ENCODE results near the gene HLA-C.
"Not testable (repeated sequence)": the region's sequence is repeated elsewhere in the genome, so short reads cannot be mapped to it uniquely, and the experiment has no call there.

The HLA-C gene
- 1,913 to 1,964 reads per million in 2 donors for total RNA-seq

DNA sequence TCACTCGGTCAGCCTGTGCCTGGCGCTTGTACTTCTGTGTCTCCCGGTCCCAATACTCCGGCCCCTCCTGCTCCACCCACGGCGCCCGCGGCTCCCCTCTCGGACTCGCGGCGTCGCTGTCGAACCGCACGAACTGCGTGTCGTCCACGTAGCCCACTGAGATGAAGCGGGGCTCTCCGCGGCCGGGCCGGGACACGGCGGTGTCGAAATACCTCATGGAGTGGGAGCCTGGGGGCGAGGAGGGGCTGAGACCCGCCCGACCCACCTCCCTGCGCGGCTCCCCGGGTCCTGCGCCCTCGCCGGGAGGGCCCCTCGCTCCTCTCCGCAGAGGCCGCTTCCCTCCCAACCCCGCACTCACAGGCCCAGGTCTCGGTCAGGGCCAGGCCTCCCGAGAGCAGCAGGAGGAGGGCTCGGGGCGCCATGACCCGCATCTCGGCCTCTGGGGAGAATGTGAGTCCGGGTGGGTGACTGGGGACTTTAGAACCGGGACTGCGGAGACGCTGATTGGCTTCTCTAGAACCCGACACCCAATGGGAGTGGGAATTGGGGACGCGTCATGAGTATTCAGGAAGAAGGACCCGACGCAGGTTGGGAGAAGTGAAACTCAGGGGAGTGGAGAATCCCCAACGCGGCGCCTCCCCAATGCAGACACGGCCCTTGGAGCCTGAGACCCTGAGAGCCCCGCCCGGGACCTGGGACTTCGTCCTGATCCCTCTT, at the start of gene HLA-C:
HLA-C (minus strand) TSS at position 452 of the 717 bp plus-strand sequence; CDS start at position 431, 21 bp downstream.
- peak; percentile 70 to 98 (median 89) for DNase-seq

DNA sequence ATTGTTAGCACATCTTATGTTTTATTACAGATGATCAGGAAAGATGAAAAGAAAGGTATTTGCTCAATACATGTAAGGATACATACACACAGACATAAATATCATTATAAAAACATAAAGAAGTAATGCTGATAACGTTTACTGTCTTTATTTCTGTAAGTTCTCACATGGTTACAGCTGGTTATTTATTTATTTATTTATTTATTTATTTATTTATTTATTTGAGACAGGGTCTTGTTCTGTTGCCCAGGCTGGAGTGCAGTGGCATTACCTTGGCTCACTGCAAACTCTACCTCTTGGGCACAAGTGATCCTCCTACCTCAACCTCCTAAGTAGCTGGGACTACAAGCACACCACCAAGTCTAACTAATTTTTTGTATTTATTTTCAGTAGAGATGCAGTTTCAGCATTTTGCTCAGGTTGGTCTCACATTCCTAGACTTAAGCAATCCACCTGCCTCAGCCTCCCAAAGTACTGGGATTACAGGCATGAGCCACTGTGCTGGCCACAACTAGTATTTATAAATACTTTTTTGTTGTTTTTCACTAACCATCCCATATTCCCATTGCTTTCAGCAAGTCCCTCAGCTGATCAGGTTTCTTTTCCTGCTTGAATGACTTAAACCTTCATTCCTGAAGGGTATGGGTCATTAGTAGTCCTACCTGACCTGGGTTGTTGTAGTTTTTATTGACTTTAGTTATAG, 49.3 kb upstream of the HLA-C start:
- no peak for DNase-seq

DNA sequence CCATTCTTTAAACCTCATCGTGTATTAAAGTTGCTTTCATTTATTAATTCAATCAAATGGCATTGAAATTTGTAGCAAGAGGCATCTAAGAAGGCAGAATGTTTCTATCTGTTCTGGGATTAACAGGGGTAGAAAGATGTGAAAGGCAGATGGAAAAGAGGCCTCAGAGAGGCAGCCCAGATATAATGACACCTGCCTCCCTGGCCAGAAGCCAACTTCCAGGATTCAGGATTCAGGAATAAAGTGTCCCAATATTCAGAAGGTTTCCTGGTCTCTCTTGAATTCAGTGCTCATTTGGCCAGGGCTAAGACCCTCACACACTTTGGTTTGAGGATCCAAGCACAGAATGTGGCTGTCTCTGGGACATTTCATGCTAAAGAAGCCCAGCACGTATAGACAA, 45.1 kb upstream of the HLA-C start:
- no peak for DNase-seq

DNA sequence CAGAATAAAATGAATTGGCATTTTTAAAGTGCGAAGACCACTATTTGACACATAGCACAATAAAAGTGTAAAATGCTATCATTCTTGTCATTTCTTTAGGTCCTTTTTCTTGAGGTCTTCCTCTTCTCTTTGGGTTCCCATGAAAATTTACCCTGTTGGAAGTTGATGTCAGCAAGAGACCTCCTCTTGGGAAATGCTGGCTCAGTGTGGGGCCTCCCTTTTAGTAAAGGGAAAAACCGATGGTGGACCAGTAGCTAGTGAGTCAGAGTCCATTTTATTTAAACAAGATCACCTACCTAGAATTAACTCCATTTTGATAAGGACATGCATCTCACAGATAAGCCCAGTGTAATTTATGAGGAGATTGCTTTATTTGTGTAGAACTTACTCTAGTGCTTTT, 37.7 kb upstream of the HLA-C start:
- no peak for DNase-seq

DNA sequence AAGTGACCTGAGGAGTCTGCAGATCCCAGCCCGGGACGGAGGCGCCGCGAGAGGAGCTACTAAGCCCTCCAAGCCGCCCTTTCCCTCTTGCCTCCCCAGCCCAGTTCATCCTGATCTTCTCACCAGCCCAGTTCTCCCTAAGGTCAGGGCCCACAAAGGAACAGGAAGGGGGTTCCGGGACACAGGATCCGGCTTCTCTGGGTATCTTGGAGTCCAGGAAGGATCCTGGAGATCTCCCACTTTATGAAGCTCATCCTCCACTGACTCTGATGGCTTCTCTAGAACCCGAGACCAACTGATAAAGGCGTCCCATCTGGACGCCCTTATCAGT, 36.9 kb upstream of the HLA-C start:
- DNase-seq: no peak

DNA sequence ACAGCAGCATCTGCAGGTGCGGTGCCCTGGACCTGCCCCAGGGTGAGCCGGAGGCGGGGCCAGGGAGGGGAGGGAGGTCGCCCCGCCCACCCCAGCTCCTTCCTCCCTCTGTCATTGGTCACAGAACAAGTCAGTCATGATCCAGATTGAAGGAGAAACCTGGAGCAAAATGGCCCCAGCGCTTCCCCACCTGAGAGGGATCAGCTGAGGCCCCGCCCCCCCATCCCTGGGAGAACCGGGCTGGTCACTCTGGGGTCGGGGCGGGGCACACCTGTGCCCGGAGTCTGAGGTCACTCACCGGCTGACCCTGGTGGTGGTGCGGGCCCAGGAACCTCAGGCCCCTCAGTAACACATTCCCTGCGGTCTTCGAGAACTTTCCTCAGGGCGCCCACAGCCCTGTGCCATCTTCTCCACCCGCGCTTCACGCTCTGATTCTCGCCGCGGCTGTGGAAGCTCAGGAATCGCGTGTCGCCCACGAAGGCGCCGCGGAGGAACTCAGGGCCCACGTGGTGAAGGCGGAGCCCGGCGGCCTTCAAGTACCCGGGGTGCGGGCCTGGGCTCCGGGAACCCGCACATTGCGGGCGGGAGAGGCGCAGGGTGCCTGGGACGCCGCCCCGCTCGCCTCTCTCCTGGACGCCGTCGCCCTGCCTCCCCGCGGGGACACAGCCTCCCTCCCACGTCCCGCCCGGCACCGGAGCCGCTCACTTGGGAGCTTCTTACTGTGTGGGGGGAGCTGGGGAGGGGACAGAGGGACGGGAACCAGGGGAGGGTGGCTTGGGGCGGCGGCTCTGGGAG, 36.4 kb upstream of the HLA-C start:
- DNase-seq: peak; percentile 36 to 72 (median 53)

DNA sequence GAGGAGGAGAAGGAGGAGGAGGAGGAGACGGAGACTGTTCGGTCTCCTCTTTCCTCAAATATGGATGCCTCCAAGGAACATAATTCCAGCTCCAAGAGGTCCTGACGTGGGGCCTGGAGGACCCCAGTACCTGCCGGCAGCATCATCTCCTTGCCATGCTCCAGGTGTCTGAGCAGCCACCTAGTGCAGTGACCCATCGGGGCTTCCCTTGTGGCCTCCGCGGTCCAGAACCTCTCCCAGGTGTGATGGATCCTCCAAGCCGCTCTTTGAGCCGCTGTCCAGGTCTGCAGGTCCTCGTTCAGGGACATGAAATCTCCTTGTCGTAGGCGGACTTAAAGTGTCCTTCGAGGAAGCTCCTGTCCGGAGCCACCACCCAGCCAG, 35.8 kb upstream of the HLA-C start:
- DNase-seq: no peak

DNA sequence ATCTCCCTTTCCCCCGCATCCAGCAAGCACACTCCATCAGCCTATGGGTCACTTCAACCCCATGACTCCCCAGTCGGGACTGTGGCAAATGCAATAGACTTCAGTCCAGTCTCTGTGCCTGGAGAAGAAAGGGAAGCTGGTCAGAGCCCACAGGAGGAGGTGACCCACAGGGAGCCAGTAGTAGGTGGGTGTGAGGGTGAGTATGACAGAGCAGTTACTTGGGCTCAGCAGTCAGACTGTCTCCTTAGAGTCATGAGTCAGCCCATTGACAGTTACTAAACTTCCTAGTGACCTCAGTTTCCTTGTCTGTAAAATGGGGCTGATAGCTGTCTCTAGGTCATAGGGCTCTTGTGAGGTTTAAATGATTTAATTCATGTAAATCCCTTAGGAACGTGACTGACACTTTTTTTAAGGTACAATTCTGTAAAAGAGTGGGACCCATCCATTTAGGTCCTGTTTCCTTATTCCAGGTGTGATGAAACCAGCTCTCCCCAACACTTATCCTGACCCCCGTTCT, 33.9 kb upstream of the HLA-C start:
- DNase-seq: no peak

DNA sequence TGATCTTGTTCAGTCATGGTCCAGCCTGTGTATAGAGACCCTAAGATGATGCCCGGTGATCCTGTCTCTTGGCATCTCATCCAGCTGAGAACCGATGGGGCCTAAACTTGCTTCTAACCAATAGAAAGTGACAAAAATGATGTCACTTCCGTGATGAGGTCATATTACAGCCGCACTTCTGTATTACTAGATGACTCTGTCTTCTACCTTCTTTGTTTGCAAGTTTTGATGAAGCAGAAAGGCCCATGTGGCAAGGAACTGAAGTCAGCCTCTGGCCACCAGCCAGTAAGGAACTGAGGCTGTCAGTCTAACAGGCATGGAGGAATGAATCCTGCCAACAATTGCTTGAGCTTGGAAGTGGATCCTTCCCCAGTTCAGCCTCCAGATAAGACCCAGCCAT, 32.8 kb upstream of the HLA-C start:
- DNase-seq: no peak

DNA sequence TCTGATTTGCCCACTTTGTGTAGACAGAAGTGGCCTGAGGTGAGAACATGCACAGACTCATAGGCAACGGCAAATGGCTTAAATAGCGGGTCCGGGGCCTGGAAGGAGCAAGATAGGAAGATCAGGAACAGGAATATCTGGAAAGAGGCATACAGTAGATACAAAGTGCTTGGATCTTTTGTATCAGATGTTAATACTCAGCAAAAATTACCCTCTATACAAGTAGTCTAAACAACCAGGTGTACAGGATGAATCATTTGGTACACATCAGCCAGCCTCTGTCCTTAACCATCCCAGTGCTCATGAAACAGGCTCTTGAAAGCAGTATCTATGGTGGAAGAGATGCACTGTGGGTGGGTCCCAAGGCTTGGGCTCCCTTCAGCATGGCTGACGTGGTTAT, 28.9 kb upstream of the HLA-C start:
- DNase-seq: no peak

DNA sequence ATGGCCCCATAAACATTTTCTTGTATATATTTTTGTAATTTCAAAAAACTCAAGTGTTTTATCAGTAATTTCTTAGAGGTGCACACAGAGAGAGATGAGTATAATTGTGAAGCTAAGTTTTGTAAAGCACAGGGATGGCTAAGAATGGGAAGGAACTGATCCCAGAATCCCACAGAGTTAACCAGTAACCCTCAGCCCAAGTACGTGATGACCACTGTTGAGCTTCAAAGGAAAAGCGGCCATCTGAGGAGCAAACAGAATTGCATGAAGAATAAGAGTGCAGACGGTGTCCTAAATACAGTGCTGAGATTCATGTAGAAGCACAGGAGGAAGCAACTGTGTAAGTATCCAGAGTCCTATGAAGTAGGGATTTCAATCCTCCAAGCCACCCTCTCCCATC, 28.1 kb upstream of the HLA-C start:
- no peak for DNase-seq

DNA sequence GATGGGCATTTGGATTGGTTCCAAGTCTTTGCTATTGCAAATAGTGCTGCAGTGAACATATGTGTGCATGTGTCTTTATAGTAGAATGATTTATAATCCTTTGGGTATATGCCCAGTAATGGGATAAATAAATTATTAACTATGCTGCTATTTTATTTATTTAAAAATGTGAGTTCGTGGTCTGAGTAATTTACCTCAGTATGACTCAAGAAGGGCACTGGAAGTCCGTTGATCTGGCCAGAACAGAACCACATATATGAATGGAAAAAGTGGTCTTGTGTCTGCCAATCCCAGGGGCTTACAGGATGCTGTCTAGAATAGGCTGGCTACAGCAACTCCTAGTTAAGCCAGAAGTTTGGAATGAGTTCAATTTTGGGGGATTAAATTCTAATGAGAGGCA, 27.6 kb upstream of the HLA-C start:
- DNase-seq: no peak

DNA sequence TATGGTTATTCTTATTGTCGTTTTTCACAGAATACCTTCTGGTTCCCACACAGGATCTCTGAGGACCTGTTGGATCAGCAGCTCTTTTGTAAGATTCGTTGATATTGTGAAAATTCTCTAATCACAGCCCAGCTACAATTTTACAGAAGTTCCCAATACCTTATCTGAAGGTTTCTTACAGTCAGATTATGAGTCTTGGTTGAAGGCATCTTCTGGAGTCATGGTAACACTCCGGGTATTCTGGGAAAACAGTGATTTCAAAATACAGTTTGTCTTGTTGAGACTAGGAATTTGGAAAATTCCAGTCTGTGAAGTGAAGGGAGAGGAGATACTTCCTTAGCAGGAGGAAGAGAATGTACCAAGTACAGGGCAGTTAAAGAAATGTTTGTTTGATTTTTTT, 22.2 kb upstream of the HLA-C start:
- DNase-seq: no peak

DNA sequence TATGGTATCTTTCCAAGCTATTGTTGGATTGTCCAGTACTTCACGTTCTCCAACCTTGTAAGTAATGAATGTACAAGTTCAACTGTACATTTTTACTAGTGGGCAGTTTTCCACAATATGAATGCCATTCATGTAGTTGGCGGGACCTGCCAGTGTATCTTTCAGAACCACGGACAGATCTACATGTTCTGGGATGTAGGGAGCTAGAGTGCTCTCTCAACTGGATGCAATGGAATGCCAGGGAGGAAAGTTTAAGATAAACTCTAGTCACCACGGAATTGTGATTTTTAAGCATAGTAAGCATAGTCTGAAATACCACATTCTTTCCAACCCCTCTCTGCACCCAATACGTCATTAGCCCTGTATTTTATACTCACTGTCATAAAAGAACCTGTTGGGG, 21.5 kb upstream of the HLA-C start:
- no peak for DNase-seq

DNA sequence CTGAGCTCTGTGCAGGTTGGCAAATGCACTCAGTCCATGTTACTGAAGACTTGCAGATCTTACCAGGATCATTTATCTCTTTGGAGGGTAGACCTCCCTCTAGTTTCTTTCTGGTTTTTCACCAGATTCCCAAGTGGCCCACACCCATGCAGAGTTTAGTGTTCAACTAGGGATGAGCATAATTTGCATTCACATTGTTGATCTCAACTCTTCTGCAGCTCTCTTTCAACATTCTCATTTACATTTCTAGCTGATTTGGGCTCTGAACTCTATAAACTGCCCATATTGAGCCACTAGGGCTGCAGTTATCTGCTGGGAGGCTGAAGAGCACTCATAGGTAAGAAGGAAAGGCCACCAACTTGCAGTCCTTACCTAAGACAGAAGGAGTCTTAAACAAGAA, 17.9 kb upstream of the HLA-C start:
- no peak for DNase-seq

DNA sequence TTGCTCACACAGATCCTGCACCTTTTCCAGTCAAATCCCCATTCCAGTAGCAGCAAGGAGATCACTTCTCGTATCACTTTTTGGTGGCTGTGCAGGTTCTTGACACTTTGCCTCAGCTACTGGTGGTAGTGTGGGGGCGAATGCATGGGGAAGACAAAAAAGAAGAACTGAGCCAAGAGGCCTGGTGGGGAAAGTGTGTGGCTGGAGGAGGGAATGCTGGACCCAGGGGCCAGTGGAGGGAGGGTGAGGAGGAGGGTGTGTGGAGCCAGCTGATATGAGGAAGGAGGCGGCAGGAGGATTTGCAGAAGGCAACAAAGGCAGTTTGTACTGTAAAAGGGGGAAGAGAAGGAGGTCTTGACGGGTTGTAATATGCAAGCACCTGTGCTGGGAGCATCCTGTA, 15.7 kb upstream of the HLA-C start:
- DNase-seq: no peak

DNA sequence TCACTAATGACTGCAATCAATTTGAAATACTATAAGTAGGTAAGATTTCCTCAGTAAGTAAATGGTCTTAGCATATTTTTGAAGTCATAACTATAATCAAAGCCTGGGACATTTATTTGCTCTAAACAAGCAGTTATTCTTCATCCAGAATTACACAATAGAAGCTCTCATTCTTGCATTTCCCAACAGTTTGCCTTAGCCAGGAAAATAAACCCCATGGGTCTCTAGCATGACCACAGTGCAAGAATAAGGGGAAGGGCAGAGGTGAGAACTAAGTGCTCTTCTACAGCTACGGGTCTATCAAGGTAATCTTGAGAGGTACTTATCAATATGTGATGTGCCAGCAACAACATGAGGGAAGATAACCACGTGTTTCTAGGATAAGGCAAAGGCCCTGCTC, 14.1 kb upstream of the HLA-C start:
- no peak for DNase-seq

DNA sequence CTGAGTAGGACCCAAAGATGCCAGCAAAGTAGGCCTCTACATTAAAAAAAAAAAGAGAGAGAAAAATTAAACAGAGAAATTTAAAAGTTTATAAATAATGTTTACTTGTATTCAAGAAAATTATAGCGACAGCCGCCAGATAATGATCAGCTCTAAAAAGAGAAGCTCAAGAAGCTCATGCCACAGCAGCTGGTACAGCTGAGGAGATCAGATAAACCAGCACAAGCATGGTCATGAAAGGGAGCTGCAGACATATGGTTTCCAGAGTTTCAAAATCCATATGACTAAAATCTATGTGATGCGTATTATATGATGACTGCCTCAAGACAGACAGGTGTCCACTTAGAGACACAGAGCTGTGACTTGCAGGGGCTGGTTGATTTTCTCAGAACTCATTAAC, 13.6 kb upstream of the HLA-C start:
- DNase-seq: peak in 1 of 5 experiments; percentile 80

DNA sequence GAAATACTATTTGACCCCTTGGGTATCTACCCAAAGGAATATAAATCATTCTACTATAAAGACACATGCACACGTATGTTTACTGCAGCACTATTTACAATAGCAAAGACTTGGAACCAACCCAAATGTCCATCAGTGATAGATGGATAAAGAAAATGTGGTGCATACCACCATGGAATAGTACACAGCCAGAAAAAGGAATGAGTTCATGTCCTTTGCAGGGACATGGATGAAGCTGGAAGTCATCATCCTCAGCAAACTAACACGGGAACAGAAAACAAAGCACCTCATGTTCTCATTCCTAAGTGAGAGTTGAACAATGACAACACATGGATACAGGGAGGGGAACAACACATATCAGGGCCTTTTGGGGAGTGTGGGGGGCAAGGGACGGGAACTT, 7.8 kb upstream of the HLA-C start:
- not testable (repeated sequence) for DNase-seq

DNA sequence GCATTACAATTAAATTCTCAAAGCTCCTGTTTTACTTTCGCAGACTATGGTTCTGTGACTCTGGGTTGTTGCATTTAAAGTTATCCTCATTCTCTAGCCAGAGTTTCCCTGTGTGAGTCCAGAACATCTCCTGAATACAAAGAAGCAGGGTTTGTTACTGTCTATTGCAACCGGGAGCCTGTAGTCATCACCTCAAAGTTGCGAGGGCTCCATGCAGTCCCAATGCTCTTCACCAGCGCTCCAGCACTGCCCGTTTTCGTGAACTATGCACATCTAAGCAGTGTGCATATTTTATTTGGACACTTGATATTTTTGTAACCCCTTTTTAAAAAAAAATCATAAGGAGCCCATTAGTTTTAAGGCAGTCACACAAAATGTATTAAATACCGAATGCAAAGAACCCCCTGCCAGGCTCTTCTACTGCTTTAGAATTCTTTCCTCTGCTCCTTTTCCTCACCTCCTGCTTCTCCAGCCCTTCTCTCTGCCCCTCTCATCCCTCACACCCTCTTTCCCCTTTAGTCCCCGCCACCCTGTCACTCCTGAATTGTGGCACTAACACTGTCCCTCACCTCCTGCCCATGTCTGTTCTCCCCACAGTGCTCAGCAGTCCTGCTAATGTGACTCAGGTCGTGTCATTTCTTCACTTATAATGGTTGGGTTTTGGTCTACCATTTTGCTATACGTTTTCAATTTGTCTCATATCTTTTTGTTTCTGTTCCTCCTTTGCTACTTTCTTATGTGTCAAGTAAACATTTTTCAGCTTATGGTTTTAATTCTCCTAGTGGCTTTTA, 1.1 kb upstream of the HLA-C start:
- peak in 3 of 5 experiments; percentile 9 to 65 (median 19) for DNase-seq

DNA sequence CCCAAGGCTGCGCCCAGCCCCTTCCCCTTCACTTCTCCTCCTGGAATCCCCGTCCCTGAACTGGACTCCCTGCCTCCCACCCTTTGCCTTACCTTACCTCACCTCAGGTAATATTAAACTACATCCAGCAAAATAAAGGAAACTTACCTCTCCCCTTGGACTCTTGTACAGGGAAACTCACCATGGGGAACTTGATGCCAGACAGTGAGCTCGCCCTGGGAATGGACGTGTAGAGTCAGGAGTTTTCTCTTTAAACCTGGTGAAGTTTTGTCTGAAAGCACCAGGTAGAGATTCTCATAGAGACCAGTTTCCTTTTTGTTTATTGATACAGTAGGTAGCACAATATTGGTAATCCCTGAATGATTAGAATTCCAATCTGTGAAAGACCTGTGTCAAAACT, 544 bp upstream of the HLA-C start:
- peak in 1 of 5 experiments; percentile 32 for DNase-seq

DNA sequence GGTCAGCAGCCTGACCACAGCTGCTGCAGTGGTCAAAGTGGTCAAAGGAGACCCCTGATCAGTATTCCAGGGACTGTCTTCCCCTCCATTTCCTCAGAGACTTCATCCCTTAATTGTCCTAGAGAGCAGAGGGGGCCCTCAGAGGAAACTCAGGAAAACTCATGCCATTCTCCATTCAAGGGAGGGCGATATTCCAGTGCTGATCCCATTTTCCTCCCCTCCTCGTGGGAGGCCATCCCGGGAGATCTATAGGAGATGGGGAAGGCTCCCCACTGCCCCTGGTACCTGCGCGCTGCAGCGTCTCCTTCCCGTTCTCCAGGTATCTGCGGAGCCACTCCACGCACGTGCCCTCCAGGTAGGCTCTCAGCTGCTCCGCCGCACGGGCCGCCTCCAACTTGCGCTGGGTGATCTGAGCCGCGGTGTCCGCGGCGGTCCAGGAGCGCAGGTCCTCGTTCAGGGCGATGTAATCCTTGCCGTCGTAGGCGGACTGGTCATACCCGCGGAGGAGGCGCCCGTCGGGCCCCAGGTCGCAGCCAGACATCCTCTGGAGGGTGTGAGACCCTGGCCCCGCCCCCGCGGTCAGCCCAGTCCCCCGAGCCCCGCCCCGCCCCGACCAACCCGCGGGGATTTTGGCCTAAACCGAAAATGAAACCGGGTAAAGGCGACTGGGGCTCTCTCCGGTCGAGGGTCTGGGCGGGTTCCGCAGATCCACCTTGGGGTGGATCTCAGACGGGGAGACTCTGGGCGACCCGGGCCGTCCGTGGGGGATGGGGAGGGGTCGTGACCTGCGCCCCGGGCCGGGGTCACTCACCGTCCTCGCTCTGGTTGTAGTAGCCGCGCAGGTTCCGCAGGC, 878 bp downstream of the HLA-C start:
- peak; percentile 18 to 70 (median 67) for DNase-seq
